Skeletal muscle tissue (tissue), 4 donors: ENCODE data around the gene TWIST1. TPM values are rescaled to one million over a fixed set of nuclear protein-coding genes. Genes with fewer than 3 reads are reported as not detected.

Experiments used
- H3K27ac ChIP-seq: one replicate; pipeline ENCODE4 v1.7.0; 2013; ENCODE audit warnings: mild to moderate bottlenecking, low read depth, low read length, inconsistent platforms
- H3K27me3 ChIP-seq, 3 donors: one replicate each; pipeline ENCODE4 v1.7.0; 2013; ENCODE audit warnings: low read length in 3 of 3; ENCODE audit not compliant: control insufficient read depth in 3 of 3, insufficient read depth in 3 of 3
- H3K36me3 ChIP-seq, 3 donors: one replicate each; pipeline ENCODE4 v1.7.0; 2013; ENCODE audit warnings: low read length in 3 of 3; ENCODE audit not compliant: control insufficient read depth in 3 of 3, insufficient read depth in 3 of 3
- H3K4me1 ChIP-seq, 3 donors: one replicate each; pipeline ENCODE4 v1.7.0; 2013; ENCODE audit warnings: low read length in 3 of 3, mild to moderate bottlenecking in 3 of 3; ENCODE audit not compliant: control insufficient read depth in 3 of 3, insufficient read depth in 3 of 3
- H3K4me3 ChIP-seq, 3 donors: one replicate each; pipeline ENCODE4 v1.7.0; 2013; ENCODE audit warnings: low read length in 3 of 3
- H3K9ac ChIP-seq, 3 donors: one replicate each; pipeline ENCODE4 v1.7.0; 2013; ENCODE audit warnings: low read length in 3 of 3, mild to moderate bottlenecking in 3 of 3, moderate library complexity in 2 of 3, low read depth in 1 of 3
- H3K9me3 ChIP-seq, 3 donors: one replicate each; pipeline ENCODE4 v1.7.0; 2013; ENCODE audit warnings: low read length in 3 of 3; ENCODE audit not compliant: control insufficient read depth in 3 of 3
- total RNA-seq: library from RNA; depleted of rRNA; stranded (reverse); fragments of >200 nt; gene quantifications from one replicate; pipeline ENCODE4 v1.2.3, GENCODE V29; 2014
- donor health status: Osteomylitis.

The TWIST1 gene
- total RNA-seq = 12.0 TPM

DNA sequence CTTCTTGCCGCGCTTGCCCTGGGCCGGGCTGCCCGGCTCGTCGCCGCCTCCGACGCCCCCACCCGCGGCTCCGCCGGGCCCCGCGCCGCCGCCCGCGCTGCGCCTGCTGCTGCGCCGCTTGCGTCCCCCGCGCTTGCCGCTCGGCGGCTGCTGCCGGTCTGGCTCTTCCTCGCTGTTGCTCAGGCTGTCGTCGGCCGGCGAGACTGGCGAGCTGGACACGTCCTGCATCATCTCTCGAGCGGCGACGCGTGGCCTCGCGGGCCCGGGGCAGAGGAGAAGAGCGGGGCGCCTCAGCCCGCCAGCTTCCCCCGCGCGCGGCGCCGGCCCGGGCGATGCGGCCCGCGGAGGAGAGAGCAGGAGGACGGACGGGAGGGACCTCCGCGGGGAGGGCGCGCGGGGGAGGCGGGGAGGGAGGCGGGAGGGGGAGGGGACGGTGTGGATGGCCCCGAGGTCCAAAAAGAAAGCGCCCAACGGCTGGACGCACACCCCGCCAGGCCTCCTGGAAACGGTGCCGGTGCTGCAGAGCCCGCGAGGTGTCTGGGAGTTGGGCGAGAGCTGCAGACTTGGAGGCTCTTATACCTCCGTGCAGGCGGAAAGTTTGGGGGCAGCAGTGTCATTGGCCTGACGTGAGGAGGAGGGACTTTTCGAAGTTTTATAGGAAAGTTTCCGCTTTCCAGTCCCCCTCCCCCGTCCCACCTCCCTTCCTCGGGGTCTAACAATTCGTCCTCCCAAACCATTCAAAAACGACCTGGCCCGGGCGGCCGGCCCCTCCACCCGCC, at the start of gene TWIST1:
TSS of gene TWIST1 (minus strand) at position 546 of the 779 bp plus-strand sequence. CDS start at position 231, 315 bp downstream.
- Histone ChIP-seq H3K36me3 (no peaks in the 10 kb centered on the region), H3K4me1 (peaks cover 5 to 13% (median 13%) of the 10 kb centered on the region in 3 donors), H3K9me3 (no peaks in the 10 kb centered on the region), H3K27me3 (peaks cover 59 to 78% (median 71%) of the 10 kb centered on the region in 3 donors), H3K27ac (no peak within 1 kb of the TSS), H3K4me3 (peak within 1 kb of the TSS; percentile 64 to 77 (median 71)), H3K9ac (peak within 1 kb of the TSS; percentile 7 to 57 (median 32))

- no peaks in the 10 kb centered on the region for H3K4me1 ChIP-seq
- no peaks in the 10 kb centered on the region for H3K9me3 ChIP-seq
- no peak overlapping the region for H3K4me3 ChIP-seq
- H3K27ac ChIP-seq = no peak overlapping the region
- H3K9ac ChIP-seq = no peak overlapping the region
- H3K36me3 ChIP-seq = no peaks in the 10 kb centered on the region
- no peaks in the 10 kb centered on the region for H3K27me3 ChIP-seq
Measured at GRCh38 chr7:19161671-19162070, 44.2 kb upstream of the TWIST1 start.

GRCh38 chr7:19146699-19147098, 29.3 kb upstream of the TWIST1 start:
- no peaks in the 10 kb centered on the region for H3K9me3 ChIP-seq
- peaks cover 6 to 14% (median 7%) of the 10 kb centered on the region in 3 donors for H3K4me1 ChIP-seq
- peaks cover 30 to 41% (median 34%) of the 10 kb centered on the region in 3 donors for H3K27me3 ChIP-seq
- H3K4me3 ChIP-seq = no peak overlapping the region
- H3K36me3 ChIP-seq = no peaks in the 10 kb centered on the region
- H3K27ac ChIP-seq = no peak overlapping the region
- no peak overlapping the region for H3K9ac ChIP-seq

GRCh38 chr7:19145434-19146115, 28.1 kb upstream of the TWIST1 start:
- H3K36me3 ChIP-seq = no peaks in the 10 kb centered on the region
- H3K4me3 ChIP-seq = no peak overlapping the region
- no peak overlapping the region for H3K9ac ChIP-seq
- H3K9me3 ChIP-seq = no peaks in the 10 kb centered on the region
- H3K27ac ChIP-seq = no peak overlapping the region
- peaks cover 6 to 14% (median 7%) of the 10 kb centered on the region in 3 donors for H3K4me1 ChIP-seq
- peaks cover 30 to 44% (median 34%) of the 10 kb centered on the region in 3 donors for H3K27me3 ChIP-seq

- Histone ChIP-seq H3K36me3 (no peaks in the 10 kb centered on the region), H3K9me3 (no peaks in the 10 kb centered on the region), H3K4me3 (no peak within 1 kb of the TSS), H3K27me3 (peaks cover 30 to 44% (median 34%) of the 10 kb centered on the region in 3 donors), H3K4me1 (peaks cover 6 to 14% (median 7%) of the 10 kb centered on the region in 3 donors), H3K27ac (no peak within 1 kb of the TSS), H3K9ac (no peak within 1 kb of the TSS)
Measured at GRCh38 chr7:19144661-19145433, 27.4 kb upstream of the TWIST1 start, which contains the start of gene FERD3L. FERD3L (minus strand) TSS chr7:19145421; CDS start chr7:19145362, 59 bp downstream.

DNA sequence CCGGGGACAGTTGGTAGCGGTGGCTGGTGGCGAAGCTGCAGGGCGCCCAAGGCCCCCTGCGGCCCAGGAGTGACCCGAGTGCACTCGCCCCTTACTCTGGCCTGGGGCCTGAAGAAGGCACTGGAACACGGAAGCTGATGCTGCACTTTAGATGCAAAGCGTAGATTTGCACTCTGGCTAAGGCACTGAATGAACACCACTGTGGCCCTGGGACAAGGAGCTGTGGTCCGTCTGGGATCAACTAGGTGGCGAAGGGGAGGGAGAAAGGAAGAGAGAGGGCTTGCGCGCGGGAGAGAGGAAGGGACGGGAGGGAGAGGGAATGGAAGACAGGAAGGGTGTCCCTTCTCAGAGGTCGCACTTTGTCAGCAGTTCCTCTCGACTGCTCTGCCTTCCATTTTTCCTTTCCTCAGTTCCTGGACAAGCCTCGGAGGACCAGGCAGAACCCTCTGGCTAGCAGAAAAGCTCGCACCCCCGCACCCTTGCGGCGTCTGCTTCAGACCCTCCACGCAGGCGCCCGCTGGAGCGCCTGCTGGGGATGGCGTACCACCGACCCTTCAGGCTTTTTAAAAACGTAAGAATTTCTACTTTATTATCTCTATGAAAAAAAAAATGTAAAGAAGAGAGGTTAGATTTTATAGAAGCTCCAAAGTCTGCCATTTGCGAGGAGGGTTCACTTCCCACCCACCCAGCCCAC, 26.6 kb upstream of the TWIST1 start:
- Histone ChIP-seq H3K27me3 (peaks cover 30 to 44% (median 34%) of the 10 kb centered on the region in 3 donors), H3K27ac (no peak overlapping the region), H3K4me1 (peaks cover 6 to 14% (median 7%) of the 10 kb centered on the region in 3 donors), H3K9me3 (no peaks in the 10 kb centered on the region), H3K9ac (no peak overlapping the region), H3K36me3 (no peaks in the 10 kb centered on the region), H3K4me3 (peak overlapping the region; percentile 20 to 61 (median 28))

DNA sequence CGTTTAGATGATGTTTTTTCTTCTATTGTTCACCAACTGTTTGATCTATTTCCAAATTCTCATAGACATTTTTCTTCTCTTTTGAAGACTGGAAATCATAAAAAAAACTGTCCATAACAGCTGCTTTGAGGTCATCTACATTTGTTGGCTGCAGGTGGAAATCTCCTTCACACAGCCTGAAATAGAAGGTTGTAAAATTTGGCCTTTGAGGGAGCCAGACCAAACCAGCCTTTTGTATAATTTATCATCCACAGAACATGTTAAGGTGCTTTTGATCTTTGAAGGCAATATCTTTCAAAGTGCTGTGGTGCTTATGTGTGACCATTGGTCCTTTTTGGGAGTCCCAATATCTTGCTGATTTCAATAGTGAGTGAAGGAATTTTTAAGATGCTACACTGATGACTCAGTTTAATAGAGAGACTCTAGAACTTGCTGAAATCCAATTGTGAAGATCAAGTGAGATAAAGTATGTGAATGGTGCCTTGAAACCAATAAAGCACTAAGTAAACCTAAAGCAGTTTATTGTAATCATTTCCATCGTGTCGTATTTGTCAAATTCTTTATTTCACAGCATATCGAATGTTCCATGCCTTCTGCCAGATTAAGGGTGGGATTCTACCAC, 22.4 kb upstream of the TWIST1 start:
- Histone ChIP-seq H3K27me3 (peaks cover 16 to 25% (median 19%) of the 10 kb centered on the region in 3 donors), H3K9me3 (no peaks in the 10 kb centered on the region)

GRCh38 chr7:19133886-19134285, 16.4 kb upstream of the TWIST1 start:
- H3K27me3 ChIP-seq = no peaks in the 10 kb centered on the region
- H3K4me1 ChIP-seq = no peaks in the 10 kb centered on the region
- H3K9ac ChIP-seq = no peak overlapping the region
- H3K9me3 ChIP-seq = no peaks in the 10 kb centered on the region
- no peak overlapping the region for H3K27ac ChIP-seq
- no peaks in the 10 kb centered on the region for H3K36me3 ChIP-seq
- no peak overlapping the region for H3K4me3 ChIP-seq

More for the DNA sequence above, 22.4 kb upstream of the TWIST1 start:
- Histone ChIP-seq H3K27ac (no peak overlapping the region), H3K9ac (no peak overlapping the region), H3K4me3 (no peak overlapping the region), H3K36me3 (no peaks in the 10 kb centered on the region), H3K4me1 (peaks cover 6 to 8% (median 6%) of the 10 kb centered on the region in 3 donors)

DNA sequence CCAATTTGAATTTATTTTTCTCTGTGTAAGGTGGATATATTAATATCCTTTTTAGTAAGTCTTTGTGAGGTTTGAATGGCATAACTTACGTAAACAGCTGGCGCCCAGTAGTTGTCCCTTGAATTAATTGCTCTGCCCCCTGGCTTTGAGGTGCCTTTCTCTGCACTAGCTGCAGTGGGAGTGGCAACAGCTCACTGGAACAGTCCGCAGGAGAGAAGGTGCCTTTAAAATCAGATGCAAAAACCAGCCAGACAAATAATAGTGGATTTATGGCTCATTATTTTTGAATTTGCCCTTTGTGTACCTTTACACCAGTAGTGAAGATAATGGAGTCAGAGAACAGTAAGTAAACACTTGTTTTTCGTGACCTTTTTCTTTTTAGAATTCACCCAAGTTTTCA, 16.0 kb upstream of the TWIST1 start:
- Histone ChIP-seq H3K27me3 (no peaks in the 10 kb centered on the region), H3K4me3 (no peak overlapping the region), H3K36me3 (no peaks in the 10 kb centered on the region), H3K27ac (no peak overlapping the region), H3K4me1 (no peaks in the 10 kb centered on the region), H3K9me3 (no peaks in the 10 kb centered on the region), H3K9ac (no peak overlapping the region)
